Fibroblast of skin of abdomen (primary cell): ENCODE results near the gene RB1.

Experiments
- DNase-seq: peaks from one replicate; pipeline ENCODE4 v3.0.0-alpha.2; 2013

RB1 gene

DNA sequence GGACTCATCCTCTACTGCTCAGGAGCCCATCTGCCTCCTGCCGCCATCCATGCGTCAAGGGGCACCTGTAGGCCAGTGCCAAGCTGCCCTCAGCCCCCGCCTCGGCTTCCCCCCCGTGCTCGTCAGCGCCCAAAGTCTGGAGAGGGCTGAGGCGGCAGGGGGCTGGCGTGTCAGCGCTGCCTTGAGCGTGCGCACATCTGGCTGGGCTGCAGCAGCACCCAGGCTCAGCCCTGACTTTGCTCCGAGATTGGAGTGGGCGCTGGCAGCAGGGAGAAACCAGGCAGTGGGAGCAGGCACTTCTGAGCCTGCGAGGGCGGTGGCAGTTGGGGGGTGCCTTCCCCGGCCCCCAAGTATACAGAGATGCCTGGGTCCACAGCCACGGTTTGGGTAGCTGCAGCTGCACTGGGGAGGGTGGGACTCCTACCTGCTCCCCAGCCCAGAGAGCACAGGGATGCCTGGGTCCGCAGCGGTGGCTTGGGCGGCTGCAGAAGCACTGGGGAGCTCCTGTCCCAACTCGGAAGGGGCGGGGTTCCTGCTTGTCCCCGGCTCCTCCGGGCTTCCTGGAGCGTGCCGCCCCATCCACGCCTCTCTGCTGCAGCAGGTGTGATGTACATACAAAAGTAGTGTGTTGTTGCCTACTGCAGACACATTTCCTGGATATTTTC, 154.2 kb downstream of the RB1 start:
- DNase-seq = no peak

DNA sequence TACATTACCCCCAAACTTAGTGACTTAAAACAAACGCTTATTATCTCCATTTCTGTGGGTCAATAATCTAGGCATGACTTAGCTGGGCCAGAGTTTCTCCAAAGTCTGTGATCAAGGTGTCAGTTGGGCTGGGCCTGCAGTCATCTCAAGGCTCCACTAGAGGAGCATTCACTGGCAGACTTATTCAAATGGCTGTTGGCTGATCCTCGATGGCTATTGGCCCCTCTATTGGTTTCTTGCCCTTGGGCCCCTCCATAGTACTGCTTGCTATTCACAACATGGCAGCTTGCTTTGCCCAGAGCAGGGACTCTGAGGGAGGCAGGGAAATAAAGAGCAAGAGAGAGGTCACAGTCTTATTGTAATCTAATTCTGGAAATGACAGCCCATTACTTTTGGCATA, 171.7 kb downstream of the RB1 start:
- no peak for DNase-seq

DNA sequence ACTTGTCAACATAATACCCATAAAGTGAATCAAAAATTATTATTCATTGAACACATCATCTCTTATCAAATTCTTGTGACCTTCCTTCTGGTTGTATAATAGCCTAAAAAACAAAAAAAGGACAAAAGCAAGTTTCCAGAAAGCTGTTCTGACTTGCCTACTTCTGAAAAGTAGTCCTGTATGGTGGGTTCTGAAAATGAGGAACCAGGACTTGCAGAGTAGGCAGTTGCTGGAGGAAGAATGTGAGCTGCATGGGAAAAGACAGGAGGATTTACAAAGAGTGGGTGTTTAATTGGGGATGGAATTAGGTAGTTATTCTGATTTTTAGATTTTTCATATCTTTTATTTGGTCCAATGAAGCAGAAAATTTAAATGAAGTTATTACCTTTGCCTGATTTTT, 172.7 kb downstream of the RB1 start:
- no peak for DNase-seq

DNA sequence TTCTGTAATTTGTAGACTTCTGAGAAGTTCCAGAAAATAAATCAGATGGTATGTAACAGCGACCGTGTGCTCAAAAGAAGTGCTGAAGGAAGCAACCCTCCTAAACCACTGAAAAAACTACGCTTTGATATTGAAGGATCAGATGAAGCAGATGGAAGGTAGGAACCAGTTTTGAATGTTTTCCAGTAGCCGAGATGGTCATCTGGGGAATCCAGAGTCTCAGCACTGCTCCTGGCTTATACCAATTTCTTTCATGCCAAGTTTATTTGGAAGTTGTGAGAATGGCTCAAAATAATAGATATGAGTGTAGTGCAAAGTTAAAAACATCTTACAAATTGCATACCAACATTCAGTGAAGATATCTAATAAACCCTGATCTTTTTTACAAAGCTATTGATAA, 173.1 kb downstream of the RB1 start:
- DNase-seq = no peak

DNA sequence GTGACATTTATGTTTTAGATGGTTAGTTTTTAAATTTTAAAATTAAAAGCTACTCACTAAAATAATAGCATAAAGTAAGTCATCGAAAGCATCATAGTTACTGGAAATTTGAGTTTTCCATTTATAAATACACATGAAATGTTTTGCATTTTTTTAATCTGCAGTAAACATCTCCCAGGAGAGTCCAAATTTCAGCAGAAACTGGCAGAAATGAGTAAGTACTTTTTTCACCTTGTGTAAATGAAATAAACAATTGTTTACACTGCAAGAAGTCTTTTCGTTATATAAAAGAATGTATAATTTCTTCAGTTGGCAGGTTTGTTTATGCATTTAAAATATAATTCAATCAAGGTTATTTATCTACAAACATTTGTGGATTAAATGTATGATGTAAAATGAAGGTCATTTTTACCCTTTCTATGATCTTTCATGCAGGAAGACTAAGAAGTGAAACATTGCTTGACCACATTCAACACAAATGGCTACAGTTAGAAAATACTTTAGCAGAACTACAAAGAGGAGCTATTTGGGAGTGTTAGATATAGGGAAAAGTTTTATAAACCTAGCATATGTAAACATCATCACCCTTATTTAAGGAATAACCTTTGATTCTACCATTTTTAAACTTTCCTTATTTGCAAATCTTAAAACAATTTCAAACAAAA, 173.8 kb downstream of the RB1 start:
- no peak for DNase-seq

DNA sequence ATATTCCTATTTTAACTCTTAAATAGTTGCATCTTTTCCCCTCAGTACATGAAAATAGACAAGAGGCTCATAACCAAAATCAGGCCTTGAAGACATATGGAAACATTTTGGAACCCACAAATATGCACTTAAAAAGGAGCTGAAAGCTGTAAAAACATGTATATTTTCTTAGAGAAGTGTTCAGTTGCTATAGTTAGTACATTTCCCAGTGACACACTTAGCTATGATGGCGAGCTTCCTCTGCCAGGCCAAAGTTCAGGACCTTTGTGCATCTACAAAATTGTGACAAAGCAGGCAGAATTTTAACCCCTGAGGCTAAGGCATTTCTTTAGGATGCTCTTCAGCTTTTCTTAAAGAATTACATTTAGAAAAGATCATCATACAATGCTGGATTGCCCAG, 174.8 kb downstream of the RB1 start:
- DNase-seq = peak; percentile 47

DNA sequence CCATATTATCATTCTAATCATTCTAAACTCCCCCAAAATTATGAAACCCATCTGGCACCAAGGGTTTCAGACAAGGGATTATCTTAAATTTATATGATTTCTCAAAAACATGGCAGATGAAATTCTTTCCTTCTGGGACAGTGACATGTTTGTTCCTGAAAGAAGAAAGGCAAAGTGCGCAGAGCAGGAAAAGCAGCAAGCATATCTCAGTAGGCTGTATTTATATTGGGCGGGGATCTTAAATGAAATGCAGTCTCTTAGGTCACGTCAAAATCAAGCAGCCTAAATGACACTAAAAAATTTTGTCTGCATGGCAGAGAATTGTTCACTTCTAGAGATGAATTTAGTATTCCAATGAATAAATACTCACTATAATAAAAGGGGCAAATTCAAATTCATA, 180.0 kb downstream of the RB1 start:
- no peak for DNase-seq

DNA sequence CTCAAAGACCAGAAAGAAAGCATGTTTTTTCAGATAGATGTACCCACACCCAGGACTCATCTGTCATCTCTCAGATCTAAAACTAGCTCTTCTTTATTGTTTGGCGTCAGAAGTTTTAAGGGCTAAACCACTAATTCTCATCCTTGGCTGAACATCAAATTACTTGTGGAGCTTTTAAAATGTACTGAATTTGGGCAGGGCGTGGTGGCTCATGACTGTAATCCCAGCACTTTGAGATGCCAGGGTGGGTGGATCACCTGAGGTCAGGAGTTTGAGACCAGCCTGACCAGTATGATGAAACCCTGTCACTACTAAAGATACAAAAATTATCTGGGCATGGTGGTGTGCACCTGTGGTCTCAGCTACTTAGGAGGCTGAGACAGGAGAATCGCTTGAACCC, 181.9 kb downstream of the RB1 start:
- DNase-seq = no peak

DNA sequence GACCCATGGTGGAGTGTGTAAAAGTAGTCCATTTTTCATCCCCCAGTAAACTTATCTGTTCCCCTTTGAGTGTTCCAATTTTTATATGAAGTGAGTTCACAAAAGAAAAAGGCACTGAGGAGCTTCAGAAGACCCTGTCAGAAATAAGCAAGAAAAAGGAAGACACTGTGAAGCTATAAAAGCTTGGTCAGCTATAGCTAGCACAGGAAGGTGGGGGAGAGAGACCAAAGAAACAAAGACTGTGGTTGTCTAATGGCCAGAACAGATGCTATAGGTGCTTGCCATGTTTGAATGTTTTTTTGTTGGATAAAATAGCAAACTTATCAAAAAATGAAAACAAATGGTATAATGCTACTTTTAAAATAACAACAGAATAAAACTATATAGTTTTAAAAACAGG, 182.8 kb downstream of the RB1 start:
- no peak for DNase-seq

DNA sequence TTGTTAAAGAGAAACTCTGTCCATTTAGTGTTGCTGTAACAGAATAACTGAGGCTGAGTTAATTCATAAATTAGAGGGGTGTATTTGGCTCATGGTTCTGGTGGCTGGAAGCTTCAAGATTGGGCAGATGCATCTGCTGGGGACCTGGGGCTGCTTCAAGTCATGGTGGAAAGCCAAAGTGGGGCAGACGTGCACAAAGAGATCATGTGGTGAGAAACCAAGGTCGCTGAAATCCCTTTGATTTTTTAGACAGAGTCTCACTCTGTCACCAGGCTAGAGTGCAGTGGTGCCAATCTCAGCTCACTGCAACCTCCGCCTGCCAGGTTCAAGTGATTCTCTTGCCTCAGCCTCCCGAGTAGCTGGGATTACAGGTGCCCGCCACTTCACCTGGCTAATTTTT, 183.3 kb downstream of the RB1 start:
- no peak for DNase-seq

DNA sequence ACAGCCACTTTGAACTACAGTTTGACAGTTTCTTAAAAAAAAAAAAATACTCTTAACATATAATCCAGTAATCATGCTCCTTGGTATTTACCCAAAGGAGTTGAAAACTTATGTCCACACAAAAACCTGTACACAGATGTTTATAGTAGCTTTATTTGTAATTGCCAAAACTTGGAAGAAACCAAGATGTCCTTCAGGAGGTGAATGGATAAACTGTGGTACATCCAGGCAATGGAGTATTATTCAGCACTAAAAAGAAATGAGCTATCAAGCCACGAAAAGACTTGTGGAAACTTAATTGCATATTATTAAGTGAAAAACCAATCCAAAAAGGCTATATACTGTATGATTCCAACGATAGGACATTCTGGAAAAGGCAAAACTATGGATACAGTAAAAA, 184.4 kb downstream of the RB1 start:
- no peak for DNase-seq

DNA sequence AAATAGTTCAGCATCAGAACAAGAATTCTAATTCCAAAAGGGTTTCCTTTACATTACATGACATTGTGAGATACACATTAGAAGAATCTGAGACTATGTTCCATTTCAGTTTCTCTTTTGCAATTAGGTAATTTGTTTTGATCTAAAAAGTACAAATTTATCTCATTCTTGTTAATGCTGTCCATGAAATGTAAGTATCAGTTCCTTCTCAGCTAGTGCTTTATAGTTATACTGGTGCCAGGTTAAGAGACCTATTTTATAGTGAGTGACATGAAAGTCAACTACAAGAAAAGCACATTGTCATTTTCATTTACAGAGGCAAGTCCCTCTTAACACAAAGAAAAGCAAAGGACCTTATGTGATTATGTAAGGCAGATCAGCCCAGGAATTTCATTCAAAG, 185.4 kb downstream of the RB1 start:
- no peak for DNase-seq

DNA sequence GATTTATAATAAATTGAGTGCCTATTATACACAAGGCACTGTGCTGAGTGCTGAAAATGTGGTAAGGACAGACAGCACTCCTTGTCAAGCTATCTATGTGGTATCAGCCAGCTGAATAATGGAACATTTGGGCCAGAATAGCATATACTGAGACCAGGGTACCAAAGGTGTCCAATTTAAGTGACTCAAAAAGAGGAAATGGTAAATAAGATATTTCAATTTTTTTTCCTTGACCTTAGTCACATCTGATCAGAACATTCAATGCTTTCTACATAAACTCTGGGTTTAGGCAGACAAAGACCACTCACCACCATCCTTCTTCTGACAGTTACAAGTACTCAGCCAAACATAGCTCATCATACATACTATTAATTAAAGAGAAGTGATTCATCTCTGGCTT, 186.1 kb downstream of the RB1 start:
- no peak for DNase-seq

DNA sequence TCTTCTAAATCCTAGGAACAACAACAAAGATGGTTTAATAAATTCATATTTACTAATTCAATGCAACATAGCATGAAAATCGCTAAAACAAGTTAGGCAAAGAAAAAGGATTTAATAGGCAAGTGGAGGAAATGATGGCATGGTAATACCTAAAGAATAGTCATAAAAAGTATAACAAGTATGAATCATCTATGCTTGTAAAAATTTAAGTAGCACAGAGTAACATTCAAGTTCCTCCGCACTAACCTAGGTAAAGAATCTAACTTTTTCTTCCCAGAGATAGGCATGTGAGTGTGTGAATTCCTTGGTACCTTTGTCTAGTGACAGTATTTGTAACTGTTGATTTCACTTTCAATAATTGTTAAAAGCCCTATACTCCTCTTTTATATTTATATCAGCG, 186.7 kb downstream of the RB1 start:
- no peak for DNase-seq

DNA sequence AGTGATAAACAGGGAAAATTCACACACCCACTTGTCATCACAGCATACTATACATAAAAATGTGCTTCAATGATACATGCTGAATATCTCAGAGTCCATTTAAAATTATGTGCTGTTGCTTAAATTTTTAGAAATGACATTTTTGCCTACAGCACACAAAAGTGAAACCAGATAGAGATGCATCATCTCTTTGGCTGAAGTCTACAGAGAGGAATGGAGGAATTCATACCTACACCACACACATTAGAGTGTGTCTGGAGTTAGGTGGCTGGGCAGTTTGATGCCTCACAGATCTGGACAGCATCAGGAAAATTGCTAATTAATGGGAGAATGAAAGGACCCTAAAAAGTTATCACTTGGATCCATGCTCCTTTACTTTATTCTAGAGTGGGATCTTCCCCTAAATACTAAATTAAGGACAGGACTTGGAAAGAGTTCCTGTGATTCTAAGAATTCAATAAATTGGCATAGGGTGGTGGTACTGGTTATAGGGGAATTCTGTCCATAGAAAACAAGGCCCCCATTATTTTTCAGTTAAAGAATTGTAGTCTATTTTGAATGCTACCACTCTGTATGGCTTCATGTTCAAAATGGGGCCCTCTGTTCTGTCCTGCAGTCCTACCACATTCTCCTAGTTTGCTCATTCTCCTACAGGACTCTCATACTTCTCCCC, 188.0 kb downstream of the RB1 start:
- DNase-seq = peak; percentile 31

DNA sequence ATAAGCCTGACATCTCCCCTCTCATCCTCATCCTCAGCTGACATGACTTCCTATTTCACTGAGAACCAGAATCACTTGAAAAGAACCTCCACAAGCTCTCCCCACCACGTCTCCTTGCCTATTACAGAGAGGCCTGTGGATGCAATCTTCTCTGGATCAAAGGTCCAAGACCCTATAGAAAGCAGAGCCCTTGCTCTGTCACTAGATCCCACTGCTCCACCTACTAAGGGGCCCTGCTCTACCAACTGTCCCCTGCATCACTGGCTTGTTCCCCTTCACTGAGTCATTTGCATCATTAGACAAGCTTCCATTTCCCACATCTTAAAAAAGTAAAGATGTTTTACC, 188.5 kb downstream of the RB1 start:
- no peak for DNase-seq

DNA sequence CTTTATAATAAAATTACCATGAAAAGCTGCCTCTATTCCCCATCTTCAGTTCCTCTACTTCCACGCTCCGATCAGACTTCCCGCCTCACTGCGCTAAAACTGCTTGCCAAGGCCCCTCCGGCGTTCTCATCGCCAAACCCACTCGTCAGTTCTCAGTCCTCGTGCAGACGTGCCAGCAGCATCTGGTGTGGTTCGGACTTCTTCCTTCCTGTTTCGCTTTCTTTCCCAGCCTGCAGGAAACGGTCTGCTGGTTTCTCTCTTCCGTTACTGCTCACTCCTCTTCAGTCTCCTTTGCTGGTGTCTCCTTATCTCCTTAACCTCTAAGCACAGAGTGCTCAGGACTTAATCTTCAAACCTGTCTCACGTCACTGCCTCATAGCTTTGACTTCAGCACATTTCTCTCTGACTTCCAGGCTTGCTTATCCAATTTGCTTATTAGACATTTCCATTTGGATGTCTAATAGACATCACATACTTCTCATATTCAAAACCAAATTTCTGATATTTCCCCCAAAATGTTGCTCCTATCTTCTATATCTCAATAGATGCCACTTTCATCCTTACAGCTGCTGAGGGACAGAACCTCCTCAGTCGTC, 189.0 kb downstream of the RB1 start:
- peak; percentile 66 for DNase-seq

DNA sequence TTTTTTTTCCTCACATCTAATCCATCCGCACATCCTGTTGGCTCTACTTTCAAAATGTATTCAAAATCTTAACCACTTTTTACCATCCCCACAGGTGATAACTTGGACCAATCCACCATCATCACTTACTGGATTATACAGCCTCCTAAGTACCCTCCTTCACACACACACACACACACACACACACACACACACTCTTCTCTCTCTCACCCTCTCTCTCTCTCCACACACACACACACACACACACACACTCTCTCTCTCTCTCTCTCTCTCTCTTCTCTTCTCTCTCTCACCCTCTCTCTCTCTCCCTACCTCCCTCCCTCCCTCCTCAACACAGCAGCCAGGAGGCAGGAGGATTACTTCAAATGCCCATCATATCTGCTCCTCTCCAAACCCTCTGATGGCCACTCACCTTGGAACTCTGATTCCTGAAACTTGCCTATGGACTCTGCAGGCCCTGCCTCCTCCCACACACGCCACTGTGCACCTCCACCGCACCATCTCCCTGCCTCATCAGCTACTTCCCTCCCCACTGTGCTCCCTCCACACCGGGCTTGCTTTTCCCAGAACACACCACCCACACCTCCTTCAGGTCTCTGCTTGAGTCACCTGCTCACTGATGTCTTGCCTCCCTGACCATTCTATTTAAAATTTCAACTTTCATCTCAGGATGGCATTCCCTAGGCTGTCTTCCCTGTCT, 189.7 kb downstream of the RB1 start:
- DNase-seq = no peak

DNA sequence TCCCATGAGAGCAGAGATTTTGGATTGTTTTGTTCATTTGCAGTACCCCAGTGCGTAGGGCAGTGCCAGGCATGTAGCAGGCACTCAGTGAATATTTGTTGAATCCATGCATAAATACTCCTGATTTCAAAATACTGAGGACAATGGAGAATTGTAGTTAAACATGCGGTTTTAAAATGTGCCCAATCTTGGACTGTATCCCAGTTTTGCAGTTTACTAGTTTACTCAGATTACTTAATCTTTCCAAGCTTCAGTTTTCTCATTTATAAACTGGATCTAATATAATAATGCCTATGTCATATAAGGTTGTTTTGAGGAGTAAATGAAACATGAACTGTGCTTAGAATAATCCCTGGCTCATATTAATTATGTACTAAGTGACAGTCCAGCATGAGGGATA, 190.3 kb downstream of the RB1 start:
- no peak for DNase-seq

DNA sequence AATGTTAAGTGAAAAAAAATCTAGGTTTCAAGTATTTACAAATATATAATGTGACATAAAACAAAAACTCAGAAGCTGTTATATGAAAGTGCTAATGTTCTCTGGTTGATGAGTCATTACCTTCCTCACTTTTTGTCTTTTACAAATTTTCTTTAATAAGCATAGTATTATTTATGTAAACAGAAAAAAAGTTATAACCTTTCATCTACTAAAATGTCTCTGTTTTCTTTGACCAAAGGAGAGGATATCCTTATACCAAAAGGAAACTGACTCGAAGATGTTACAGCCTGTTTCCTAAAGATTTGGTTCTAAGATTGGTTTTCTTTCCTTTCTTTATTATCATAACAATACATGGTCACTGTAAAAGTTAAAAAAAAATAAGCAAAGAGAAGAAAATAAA, 191.3 kb downstream of the RB1 start:
- no peak for DNase-seq

DNA sequence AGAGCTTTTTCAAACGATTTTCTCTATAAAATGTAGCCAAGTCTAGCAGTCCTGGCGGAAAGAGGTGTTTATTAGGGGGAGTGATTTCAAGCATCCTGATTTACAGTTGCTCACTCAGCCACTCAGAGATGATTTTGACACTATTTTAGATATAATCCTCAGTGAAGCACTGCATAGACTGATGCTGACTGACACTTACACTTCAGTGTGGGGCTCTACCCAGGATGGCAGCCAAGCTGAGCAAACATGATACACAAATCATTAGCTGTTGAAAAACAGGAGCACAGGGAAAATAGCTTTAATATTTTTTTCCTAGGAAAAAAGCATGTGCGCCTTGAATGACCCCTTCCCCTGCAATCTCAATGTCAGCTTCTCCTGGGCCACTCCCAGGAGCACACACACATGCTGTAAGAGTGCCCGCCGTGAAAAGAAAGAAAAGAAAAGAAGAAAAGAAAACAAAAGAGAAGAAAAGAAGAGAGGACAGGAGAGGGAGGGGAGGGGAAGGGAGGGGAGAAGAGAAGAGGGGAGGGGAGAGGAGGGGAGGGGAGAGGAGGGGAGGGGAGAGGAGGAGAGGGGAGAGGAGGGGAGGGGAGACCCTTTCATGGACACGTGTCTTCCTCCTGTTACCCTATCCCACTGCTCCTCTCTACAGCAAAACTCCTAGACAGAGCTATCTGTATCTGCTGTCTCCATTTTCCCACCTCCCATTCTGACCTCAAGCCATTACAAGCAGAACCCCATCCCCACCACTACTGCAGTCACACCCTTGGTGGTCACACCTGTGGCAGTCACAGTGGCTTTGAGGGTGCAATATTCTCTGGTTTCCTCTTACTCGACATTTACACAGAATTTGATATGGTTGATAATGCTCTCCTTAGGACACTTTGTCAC, 193.0 kb downstream of the RB1 start:
- no peak for DNase-seq

DNA sequence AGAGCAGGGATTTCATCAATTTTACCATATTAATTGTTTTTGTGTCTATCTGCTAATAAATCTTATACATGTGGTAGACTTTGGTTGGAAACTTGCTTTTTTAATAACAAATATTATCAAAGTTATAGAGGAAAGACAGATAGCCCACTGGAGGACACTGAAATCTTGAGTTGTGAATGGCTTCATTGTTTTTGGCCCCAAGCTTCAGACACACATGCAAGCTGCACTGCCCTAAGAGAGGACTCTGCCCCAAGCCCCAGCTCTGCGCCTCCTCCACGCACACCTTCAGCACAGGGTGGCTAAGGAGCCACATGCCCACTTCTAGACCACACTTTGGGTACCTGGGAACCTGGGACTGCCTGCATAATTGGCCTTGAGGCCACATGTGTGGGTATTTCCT, 194.1 kb downstream of the RB1 start:
- DNase-seq = no peak
